Hair follicular keratinocyte (primary cell): ENCODE data around the gene GRPR. TPM values are rescaled to one million over a fixed set of nuclear protein-coding genes. Genes with fewer than 3 reads are reported as not detected.

Source experiments
- total RNA-seq: library from RNA; depleted of rRNA; stranded (reverse); fragments of >200 nt; gene quantifications from 2 replicates; pipeline ENCODE4 v1.2.3, GENCODE V29; 2015

Gene GRPR
- total RNA-seq: not detected in 2 replicates

GRCh38 chrX:16123222-16123786 is at the start of gene GRPR:
Gene GRPR (plus strand): TSS chrX:16123565. CDS start chrX:16123954, 389 bp downstream.

GRCh38 chrX:16167181-16167580 is 43.8 kb downstream of the GRPR start, which contains the start of gene MAGEB17:
Gene MAGEB17 (plus strand): TSS chrX:16167481. CDS start chrX:16170383, 2,902 bp downstream.

Other genes starting within 250 kb of the GRPR start
- gene MAGEB17, start 43.9 kb downstream of the GRPR start, total RNA-seq: not detected in 2 replicates